Activated CD4-positive, alpha-beta memory T cell treated with anti-CD3 and anti-CD28 coated beads, Interleukin-2, amount 10 ng/mL, durations not matched to agents 7 days and 5 days (primary cell): ENCODE results near the gene JPH2. TPM values are rescaled to one million over a fixed set of nuclear protein-coding genes. Genes with fewer than 3 reads are reported as not detected.

Experiments used
- CTCF ChIA-PET: fragments of 350-600 bp; sonication (Branson Sonifier 250); formaldehyde crosslinking; loops from one replicate; lab custom pipeline; 2021; ENCODE audit warnings: antibody characterized with exemption, inconsistent platforms; lab: Charles Lee
- POLR2A ChIA-PET: fragments of 350-600 bp; sonication (Branson Sonifier 250); formaldehyde crosslinking; loops from one replicate; lab custom pipeline; 2021; ENCODE audit warnings: antibody characterized with exemption; lab: Charles Lee
- DNase-seq: peaks from one replicate; pipeline ENCODE4 v3.0.0-alpha.2; 2020
- H3K27ac Mint-ChIP-seq: one replicate; pipeline ENCODE4 v1.8.0; 2021; ENCODE audit warnings: mild to moderate bottlenecking, mixed read lengths
- H3K27me3 Mint-ChIP-seq: one replicate; pipeline ENCODE4 v1.8.0; 2021; ENCODE audit warnings: mixed read lengths
- H3K36me3 Mint-ChIP-seq: one replicate; pipeline ENCODE4 v1.8.0; 2021; ENCODE audit warnings: low read depth, mixed read lengths
- H3K4me1 Mint-ChIP-seq: one replicate; pipeline ENCODE4 v1.8.0; 2021; ENCODE audit warnings: mixed read lengths
- H3K4me3 Mint-ChIP-seq: one replicate; pipeline ENCODE4 v1.8.0; 2021; ENCODE audit warnings: mild to moderate bottlenecking, mixed read lengths
- H3K9me3 Mint-ChIP-seq: one replicate; pipeline ENCODE4 v1.8.0; 2021; ENCODE audit warnings: mixed read lengths
- total RNA-seq, 2 experiments: library from RNA; stranded (reverse); gene quantifications; one replicate each; pipeline ENCODE4 v1.2.3, GENCODE V29; 2021

The JPH2 gene
- total RNA-seq, 2 experiments from 2014 or later = 0.05 to 0.10 TPM

- Mint-ChIP-seq H3K36me3 (no peaks in the 10 kb centered on the region), H3K4me1 (peaks cover 3% of the 10 kb centered on the region), H3K9me3 (no peaks in the 10 kb centered on the region), H3K27me3 (peaks cover 44% of the 10 kb centered on the region), H3K27ac (no peak overlapping the region), H3K4me3 (no peak overlapping the region)
- POLR2A ChIA-PET = no interaction called here
- CTCF ChIA-PET = interaction anchor here (2.1 kb wide), 1 partner anchor 24 kb away, joined by 6 read pairs; no protein-coding TSS in a partner anchor
- no peak for DNase-seq
These were observed 21.0 kb downstream of the JPH2 start for GRCh38 chr20:44166008-44166407.

DNA sequence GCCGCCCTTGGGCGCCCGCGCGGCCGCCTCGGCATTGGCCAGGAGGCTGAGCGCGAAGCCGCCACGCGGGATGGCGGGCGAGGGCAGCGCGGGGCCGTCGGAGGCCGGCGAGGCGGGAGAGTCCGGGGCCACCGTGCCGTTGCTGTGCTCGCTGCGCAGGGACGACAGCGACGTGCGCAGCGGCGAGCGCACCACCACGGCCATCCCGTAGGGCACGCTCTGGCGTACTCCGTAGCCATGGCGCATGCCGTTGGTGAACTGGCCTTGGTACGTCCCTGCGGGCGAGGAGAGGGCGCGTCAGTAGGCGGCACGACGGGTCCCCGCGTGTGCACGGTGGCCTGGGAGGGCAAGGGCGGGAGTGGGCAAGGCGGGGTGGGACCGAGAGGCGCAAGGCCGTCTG, 26.9 kb downstream of the JPH2 start:
- Mint-ChIP-seq H3K9me3 (peaks cover 2% of the 10 kb centered on the region), H3K36me3 (no peaks in the 10 kb centered on the region), H3K27ac (no peak overlapping the region), H3K4me1 (no peaks in the 10 kb centered on the region), H3K4me3 (no peak overlapping the region), H3K27me3 (peaks cover 15% of the 10 kb centered on the region)
- ChIA-PET POLR2A (no interaction called here), CTCF (no interaction called here)
- DNase-seq = no peak

DNA sequence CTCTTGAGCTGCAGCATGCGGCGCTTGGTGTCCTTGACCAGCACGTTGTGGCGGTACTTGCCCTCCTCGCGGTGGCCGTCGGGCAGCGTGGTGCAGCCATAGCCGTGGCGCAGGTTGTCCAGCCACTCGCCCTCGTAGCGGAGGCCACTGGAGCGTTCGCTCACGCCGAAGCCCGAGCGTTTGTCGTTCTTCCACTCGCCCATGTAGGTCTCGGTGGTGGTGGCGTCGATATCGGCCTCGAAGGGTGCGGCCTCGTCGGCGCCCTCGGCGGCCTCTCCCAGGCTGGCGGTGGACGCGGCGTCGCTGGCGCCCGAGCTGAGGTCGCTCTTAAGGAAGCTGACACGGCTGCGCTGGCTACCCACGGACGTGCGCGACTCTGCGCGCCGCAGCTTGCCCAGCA, 27.3 kb downstream of the JPH2 start:
- Mint-ChIP-seq H3K9me3 (peaks cover 2% of the 10 kb centered on the region), H3K4me3 (no peak overlapping the region), H3K36me3 (no peaks in the 10 kb centered on the region), H3K27me3 (peaks cover 15% of the 10 kb centered on the region), H3K27ac (no peak overlapping the region), H3K4me1 (no peaks in the 10 kb centered on the region)
- ChIA-PET POLR2A (no interaction called here), CTCF (no interaction called here)
- DNase-seq = no peak

DNA sequence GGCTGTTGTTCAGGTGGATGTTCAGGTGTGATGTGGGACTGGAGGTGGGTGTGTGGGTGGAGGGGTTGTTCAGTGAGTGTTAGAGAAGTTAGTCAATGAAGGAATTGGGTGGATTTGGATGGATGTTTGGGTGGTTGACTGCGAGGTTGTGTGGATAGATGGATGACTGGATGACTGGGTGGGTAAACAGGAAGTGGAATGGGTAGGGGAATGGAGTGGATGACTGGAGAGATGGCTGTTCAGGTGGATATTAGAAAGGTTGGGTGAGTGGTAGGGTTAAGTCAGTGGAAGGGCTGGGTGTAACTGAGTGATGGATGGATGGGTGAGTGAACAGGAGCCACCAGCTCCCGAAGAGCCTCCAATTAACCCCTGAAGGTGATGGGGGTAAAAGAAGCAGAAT, 27.9 kb downstream of the JPH2 start:
- H3K36me3 Mint-ChIP-seq = no peaks in the 10 kb centered on the region
- H3K27ac Mint-ChIP-seq = no peak overlapping the region
- DNase-seq = no peak
- ChIA-PET CTCF (interaction anchor here (1.6 kb wide), 1 partner anchor 31 kb away, joined by 3 read pairs; no protein-coding TSS in a partner anchor), POLR2A (no interaction called here)
- H3K4me1 Mint-ChIP-seq = no peaks in the 10 kb centered on the region
- H3K27me3 Mint-ChIP-seq = peaks cover 10% of the 10 kb centered on the region
- no peak overlapping the region for H3K4me3 Mint-ChIP-seq
- H3K9me3 Mint-ChIP-seq = peaks cover 2% of the 10 kb centered on the region

GRCh38 chr20:44157061-44157460, 29.9 kb downstream of the JPH2 start:
- no peak for DNase-seq
- no peaks in the 10 kb centered on the region for H3K36me3 Mint-ChIP-seq
- POLR2A ChIA-PET = no interaction called here
- CTCF ChIA-PET = no interaction called here
- H3K27ac Mint-ChIP-seq = no peak overlapping the region
- H3K9me3 Mint-ChIP-seq = peaks cover 2% of the 10 kb centered on the region
- H3K4me3 Mint-ChIP-seq = no peak overlapping the region
- H3K27me3 Mint-ChIP-seq = peaks cover 6% of the 10 kb centered on the region
- H3K4me1 Mint-ChIP-seq = peaks cover 5% of the 10 kb centered on the region

- Mint-ChIP-seq H3K27ac (no peak overlapping the region), H3K9me3 (peaks cover 2% of the 10 kb centered on the region), H3K4me1 (peaks cover 5% of the 10 kb centered on the region), H3K27me3 (peaks cover 6% of the 10 kb centered on the region), H3K4me3 (no peak overlapping the region), H3K36me3 (no peaks in the 10 kb centered on the region)
- CTCF ChIA-PET = interaction anchor here (2.0 kb wide), 1 partner anchor 35 kb away, joined by 9 read pairs; no protein-coding TSS in a partner anchor
- POLR2A ChIA-PET = no interaction called here
- no peak for DNase-seq
These were observed 32.4 kb downstream of the JPH2 start for GRCh38 chr20:44154521-44155001.

- Mint-ChIP-seq H3K36me3 (no peaks in the 10 kb centered on the region), H3K9me3 (no peaks in the 10 kb centered on the region), H3K27me3 (peaks cover 6% of the 10 kb centered on the region), H3K4me3 (no peak overlapping the region), H3K27ac (no peak overlapping the region), H3K4me1 (peaks cover 5% of the 10 kb centered on the region)
- no peak for DNase-seq
- POLR2A ChIA-PET = no interaction called here
- CTCF ChIA-PET = interaction anchor here (1.1 to 2.0 kb wide), 2 partner anchors 36 to 37 kb away, joined by 3 to 9 read pairs; no protein-coding TSS in a partner anchor
These were observed 33.3 kb downstream of the JPH2 start for GRCh38 chr20:44153636-44154043.

GRCh38 chr20:44151621-44152416, 35.2 kb downstream of the JPH2 start:
- Mint-ChIP-seq H3K4me3 (no peak overlapping the region), H3K36me3 (no peaks in the 10 kb centered on the region), H3K27me3 (peaks cover 2% of the 10 kb centered on the region), H3K27ac (no peak overlapping the region), H3K4me1 (peaks cover 5% of the 10 kb centered on the region), H3K9me3 (no peaks in the 10 kb centered on the region)
- ChIA-PET CTCF (interaction anchor here (0.6 to 1.5 kb wide), 2 partner anchors 24 to 35 kb away, joined by 3 to 4 read pairs; no protein-coding TSS in a partner anchor), POLR2A (no interaction called here)
- no peak for DNase-seq

- no peak overlapping the region for H3K4me3 Mint-ChIP-seq
- H3K27me3 Mint-ChIP-seq = peaks cover 3% of the 10 kb centered on the region
- no peaks in the 10 kb centered on the region for H3K9me3 Mint-ChIP-seq
- no peaks in the 10 kb centered on the region for H3K4me1 Mint-ChIP-seq
- CTCF ChIA-PET = no interaction called here
- H3K36me3 Mint-ChIP-seq = no peaks in the 10 kb centered on the region
- no peak for DNase-seq
- POLR2A ChIA-PET = no interaction called here
- no peak overlapping the region for H3K27ac Mint-ChIP-seq
These were observed 40.7 kb downstream of the JPH2 start for GRCh38 chr20:44146272-44146671.

DNA sequence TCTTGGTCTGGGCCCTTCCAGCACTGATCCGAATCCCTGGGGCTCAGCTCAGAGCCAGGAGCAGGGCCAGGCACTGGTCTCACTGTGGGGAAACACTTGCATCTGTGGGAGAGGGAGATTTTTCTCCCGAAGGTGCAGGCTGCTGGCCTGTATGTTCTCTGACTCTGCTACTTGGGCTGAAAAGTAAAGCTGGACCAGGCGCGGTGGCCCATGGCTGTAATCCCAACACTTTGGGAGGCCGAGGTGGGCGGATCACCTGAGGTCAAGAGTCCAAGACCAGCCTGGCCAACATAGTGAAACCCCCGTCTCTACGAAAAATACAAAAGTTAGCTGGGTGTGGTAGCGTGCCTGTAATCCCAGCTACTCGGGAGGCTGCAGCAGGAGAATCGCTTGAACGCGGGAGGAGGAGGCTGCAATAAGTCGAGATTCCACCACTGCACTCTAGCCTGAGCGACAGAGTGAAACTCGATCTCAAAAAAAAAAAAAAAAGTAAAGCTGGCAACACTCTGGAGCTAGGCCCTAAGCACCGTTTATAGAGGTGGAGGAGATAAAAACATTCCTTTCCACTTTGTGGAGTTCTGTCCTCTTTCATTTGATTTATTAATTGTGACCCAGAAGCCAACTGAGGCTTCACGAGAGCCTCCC, 41.7 kb downstream of the JPH2 start:
- ChIA-PET CTCF (interaction anchor here (0.7 kb wide), 1 partner anchor 759 kb away, joined by 3 read pairs; no protein-coding TSS in a partner anchor), POLR2A (no interaction called here)

GRCh38 chr20:44143936-44144335, 43.1 kb downstream of the JPH2 start:
- ChIA-PET POLR2A (no interaction called here), CTCF (no interaction called here)
- Mint-ChIP-seq H3K4me3 (no peak overlapping the region), H3K27ac (no peak overlapping the region), H3K27me3 (peaks cover 16% of the 10 kb centered on the region), H3K36me3 (no peaks in the 10 kb centered on the region), H3K9me3 (no peaks in the 10 kb centered on the region), H3K4me1 (no peaks in the 10 kb centered on the region)
- no peak for DNase-seq

More for the DNA sequence above, 41.7 kb downstream of the JPH2 start:
- H3K4me3 Mint-ChIP-seq = no peak overlapping the region
- no peak overlapping the region for H3K27ac Mint-ChIP-seq
- no peaks in the 10 kb centered on the region for H3K9me3 Mint-ChIP-seq
- peaks cover 9% of the 10 kb centered on the region for H3K27me3 Mint-ChIP-seq
- H3K4me1 Mint-ChIP-seq = no peaks in the 10 kb centered on the region
- no peak for DNase-seq
- H3K36me3 Mint-ChIP-seq = no peaks in the 10 kb centered on the region

DNA sequence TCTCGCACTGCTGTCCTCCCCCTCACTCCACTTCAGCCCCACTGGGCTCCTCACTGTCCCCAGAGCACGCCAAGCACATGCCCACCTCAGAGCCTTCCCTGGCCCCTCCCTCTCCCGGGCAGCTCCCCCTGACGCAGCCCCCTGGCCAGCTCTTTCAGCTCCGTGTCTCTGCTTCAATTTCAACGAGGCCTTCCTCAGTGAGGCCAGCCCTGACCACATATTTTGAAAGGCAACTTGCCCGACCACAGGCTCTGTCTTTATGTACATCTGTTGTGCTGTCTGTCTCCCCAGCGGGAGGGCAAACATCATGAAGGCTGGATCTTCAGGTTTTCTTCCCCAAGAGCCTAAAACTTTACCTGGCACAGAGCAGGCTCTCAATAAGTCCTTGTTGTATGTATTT, 44.6 kb downstream of the JPH2 start:
- Mint-ChIP-seq H3K4me1 (no peaks in the 10 kb centered on the region), H3K36me3 (no peaks in the 10 kb centered on the region), H3K27me3 (peaks cover 17% of the 10 kb centered on the region), H3K4me3 (no peak overlapping the region), H3K9me3 (no peaks in the 10 kb centered on the region), H3K27ac (no peak overlapping the region)
- POLR2A ChIA-PET = no interaction called here
- CTCF ChIA-PET = no interaction called here
- DNase-seq = no peak

DNA sequence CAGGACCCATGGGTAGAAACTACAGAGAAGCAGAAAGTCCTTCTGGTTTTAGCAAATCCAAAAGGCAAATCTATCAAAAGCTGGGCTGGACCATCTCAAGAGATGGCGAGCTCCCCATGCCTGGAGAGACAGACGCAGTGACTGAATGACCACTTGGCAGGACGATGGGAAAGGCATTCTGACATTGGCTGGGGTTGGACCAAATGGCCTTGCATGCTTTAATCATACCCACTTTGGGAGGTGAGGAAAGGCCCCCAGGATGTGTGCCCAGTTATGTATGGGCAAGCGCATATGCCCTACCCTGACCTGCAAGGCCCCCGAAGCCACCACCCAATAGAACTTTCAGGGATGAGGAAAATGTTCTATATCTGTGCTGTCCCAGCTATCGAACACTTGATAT, 45.1 kb downstream of the JPH2 start:
- Mint-ChIP-seq H3K9me3 (no peaks in the 10 kb centered on the region), H3K4me1 (no peaks in the 10 kb centered on the region), H3K36me3 (no peaks in the 10 kb centered on the region), H3K4me3 (no peak overlapping the region), H3K27ac (no peak overlapping the region), H3K27me3 (peaks cover 17% of the 10 kb centered on the region)
- no peak for DNase-seq
- POLR2A ChIA-PET = no interaction called here
- CTCF ChIA-PET = interaction anchor here (0.9 to 1.2 kb wide), 2 partner anchors 46 to 48 kb away, joined by 3 to 4 read pairs; no protein-coding TSS in a partner anchor
